SK-N-SH treated with all-trans-retinoic acid at 6 μM for 48 hours (cell line): Measurements from ENCODE around the gene SMCR8.

Experiments used
- CSDC2 ChIP-seq: fragments of 250-450 bp; sonication (Bioruptor Pico); IDR thresholded peaks from 2 replicates; pipeline ENCODE4 v1.5.0; 2020; ENCODE audit warnings: mild to moderate bottlenecking, moderate library complexity
- GLIS3 ChIP-seq: fragments of 250-450 bp; sonication (Bioruptor Pico); IDR thresholded peaks from 2 replicates; pipeline ENCODE4 v1.5.0; 2020; ENCODE audit warnings: mild to moderate bottlenecking, moderate library complexity
- RARB ChIP-seq: fragments of 250-450 bp; sonication (Bioruptor Pico); IDR thresholded peaks from 2 replicates; pipeline ENCODE4 v1.8.0; 2021; ENCODE audit warnings: mild to moderate bottlenecking, moderate library complexity
- ZNF70 ChIP-seq: fragments of 450-650 bp; formaldehyde crosslinking; IDR thresholded peaks from 2 replicates; pipeline ENCODE4 v1.5.0; 2020; ENCODE audit warnings: mild to moderate bottlenecking, moderate library complexity
- ZNF8 ChIP-seq: fragments of 450-650 bp; formaldehyde crosslinking; IDR thresholded peaks from 2 replicates; pipeline ENCODE4 v1.5.0; 2020; ENCODE audit warnings: mild to moderate bottlenecking, moderate library complexity
- TF ChIP-seq, protein P1 (sequence below): fragments of 250-450 bp; sonication (Bioruptor Pico); IDR thresholded peaks from 2 replicates; pipeline ENCODE4 v1.8.0; 2020; ENCODE audit warnings: mild to moderate bottlenecking, moderate library complexity, borderline replicate concordance

DNA sequence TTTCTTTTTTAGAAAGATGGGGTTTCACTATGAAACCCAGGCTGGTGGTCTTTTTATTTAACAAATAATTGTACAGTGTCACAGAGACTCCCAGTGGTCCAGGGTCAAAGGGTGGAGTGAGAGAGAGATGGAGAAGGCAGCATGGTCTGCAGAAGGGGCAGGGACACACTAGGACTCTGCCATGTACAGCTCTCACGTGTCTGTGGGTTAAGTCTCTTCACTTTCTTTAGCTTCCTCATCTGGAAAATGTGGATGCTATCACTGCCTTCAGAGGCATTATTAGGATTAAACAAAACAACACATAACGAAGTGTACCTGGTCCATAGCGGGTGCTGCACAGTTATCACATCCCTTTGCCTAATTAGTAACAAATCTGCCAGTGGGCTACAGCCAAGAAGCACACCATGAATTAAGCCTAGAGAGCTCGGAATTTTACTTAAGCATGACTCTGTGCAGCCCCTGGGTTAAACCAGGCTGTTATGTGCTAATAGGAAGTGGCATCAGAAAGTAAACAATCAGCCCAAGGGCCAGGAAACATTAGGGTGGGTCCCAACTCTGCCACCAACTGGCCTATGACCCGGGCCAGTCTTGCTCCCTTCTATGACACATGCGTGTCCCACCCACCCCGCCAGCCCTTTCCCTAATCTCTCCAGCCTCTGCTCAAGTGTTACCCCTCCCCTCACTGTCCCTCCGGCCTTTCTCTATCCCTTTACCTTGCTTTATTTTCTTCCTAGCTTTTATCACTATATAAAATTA, 14.2 kb upstream of the SMCR8 start:
- TF ChIP-seq CSDC2 (no peak), ZNF8 (CRISPR knock-in tag) (no peak), RARB (CRISPR knock-in tag) (no peak), ZNF70 (CRISPR knock-in tag) (no peak), GLIS3 (CRISPR knock-in tag) (no peak)
- TF ChIP-seq, protein P1, sequence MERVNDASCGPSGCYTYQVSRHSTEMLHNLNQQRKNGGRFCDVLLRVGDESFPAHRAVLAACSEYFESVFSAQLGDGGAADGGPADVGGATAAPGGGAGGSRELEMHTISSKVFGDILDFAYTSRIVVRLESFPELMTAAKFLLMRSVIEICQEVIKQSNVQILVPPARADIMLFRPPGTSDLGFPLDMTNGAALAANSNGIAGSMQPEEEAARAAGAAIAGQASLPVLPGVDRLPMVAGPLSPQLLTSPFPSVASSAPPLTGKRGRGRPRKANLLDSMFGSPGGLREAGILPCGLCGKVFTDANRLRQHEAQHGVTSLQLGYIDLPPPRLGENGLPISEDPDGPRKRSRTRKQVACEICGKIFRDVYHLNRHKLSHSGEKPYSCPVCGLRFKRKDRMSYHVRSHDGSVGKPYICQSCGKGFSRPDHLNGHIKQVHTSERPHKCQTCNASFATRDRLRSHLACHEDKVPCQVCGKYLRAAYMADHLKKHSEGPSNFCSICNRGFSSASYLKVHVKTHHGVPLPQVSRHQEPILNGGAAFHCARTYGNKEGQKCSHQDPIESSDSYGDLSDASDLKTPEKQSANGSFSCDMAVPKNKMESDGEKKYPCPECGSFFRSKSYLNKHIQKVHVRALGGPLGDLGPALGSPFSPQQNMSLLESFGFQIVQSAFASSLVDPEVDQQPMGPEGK (CRISPR knock-in tag) = no peak
